ENCODE data around the gene PDZRN3.
A peak's percentile ranks its signal among the peaks of the same experiment; 100 is the strongest.

Gene PDZRN3

DNA sequence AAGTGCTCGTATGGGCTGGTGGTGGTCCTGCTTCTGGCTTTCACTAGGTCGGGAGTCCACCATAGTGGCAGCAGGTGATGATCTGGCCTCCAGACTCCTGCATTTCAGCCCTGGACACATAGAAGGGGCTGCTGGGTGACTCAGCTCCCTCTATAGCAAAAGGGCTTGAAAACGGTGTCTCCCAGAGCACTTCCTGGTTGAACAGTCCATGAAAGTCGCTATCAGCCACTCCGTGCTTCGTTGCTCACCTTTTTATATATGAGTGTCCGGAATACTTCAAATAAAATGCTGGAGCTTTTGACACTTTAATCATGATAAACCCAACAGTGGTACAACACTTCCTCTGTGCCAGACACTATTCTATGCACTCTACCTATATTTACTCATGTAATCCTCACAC lies 213.2 kb downstream of the PDZRN3 start:
- no peak for DNase-seq

DNA sequence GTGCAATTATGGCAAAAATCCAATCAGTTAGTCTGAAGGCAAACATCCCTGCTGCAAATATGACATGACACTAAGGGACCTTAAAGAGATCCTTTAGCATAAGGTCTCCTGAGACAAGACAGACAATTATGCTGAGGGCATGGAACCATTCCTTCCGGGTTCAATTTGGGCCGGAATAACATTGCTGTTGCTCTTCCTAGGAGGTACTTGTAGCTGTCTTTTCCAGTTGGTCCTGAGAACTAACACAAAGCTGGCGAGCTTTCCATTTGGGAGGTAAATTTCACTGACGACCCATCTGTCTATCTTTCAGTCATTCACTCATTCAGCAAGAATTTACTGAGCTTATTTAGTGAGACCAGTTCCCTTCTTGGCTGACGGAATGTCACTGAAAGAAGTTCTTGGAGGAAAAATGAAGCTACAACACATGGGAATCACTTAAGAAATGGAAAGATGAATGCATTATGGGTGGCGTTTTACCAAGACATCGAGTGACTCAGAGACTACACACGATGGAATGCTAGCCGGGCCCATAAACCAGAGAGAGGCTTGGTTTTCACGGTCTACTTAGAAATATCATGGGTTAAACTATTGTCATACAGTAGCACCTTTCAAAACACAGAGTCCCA lies 215.5 kb downstream of the PDZRN3 start:
- no peak for DNase-seq

DNA sequence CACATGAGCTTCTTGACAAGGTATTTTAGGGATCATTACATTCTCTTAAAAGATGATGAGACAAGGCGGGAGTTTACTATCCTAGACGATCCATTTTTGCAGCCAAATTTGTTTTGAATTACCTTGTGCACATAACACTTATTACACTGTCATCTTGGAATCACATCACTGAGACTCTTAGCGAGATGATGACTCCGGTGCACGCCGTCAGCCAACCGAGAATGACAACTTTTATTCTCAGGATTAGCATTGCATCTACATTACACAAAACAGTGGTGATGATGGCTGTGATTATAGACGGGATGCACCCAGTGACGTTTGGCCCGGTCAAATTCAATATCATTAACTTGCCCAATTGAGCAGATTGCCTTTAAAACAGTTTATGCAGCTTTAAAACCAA lies 216.1 kb downstream of the PDZRN3 start:
- DNase-seq, result no peak

DNA sequence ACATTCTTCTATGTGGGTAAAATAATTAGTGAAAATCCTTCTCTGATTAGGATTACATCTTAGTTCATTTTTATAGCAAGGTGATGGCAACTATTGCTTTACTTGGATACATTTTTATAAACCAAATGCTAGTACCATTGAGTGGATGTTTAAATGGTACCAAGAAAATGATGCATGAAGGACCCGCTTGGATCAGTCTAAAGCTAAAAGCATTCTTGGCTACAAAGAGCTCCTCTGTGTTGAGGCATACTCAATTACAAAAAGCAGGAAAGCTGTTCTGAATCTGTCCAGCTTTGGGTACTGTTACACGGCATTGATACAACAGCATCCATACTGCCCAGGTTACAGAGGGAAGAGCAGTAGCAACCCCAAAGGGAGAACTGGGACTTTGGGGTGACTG lies 217.2 kb downstream of the PDZRN3 start:
- DNase-seq, result no peak

DNA sequence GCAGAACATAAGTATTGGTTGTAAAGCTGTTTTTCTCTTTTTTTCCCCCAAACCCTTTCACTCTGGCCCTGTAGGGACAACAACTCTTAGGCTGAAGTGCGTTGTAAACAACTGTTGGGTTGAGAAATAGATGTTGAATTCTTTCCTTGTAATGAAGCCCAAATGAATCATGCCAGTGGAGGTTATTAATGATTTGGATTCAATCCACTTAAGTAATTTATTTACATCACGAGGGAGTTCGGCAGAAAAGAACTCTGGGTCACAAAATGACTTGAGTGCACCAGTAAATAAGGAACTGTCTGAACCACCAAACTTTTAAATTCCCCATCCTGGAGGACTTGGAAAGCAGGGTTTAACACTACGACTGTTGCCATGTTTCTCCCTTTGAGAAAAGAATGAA lies 218.9 kb downstream of the PDZRN3 start:
- no peak for DNase-seq

DNA sequence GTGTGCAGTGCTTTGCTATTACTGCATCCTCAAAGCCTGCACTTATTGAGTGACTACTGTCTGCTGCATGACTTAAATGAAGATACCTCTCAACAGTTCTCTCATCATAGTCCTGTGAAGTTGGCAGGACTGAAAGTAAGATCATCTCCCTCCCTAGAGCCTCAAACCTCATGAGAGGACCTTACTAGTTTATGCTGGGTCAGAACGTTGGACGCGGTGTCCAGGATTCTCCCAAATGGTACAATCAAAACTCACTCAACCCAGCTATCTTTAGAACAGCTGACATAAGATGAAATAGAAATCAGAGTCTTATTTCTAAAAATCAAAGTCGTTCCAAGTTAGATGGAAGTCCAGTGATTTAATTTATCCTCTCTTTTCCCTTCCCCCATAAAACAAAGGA lies 219.7 kb downstream of the PDZRN3 start:
- DNase-seq, result no peak

DNA sequence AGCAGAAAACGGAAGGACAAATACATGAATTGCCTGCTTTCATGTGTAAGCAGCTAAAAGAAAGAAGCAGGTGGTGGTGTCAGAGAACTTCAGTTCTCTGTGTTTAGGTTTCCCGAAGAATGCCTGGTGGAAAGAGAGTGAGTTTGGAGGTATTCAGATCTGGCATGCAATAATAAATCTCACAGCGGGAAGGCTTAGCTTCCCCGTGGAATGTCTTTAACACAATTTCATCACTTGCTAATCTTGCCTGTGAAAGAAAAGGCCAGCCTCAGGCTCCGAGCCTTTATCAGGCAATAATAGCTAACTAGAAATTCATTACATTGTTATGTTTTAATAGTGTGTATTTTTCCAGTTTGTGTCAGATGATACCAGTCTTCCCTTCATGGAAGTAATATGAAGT lies 220.3 kb downstream of the PDZRN3 start:
- no peak for DNase-seq

DNA sequence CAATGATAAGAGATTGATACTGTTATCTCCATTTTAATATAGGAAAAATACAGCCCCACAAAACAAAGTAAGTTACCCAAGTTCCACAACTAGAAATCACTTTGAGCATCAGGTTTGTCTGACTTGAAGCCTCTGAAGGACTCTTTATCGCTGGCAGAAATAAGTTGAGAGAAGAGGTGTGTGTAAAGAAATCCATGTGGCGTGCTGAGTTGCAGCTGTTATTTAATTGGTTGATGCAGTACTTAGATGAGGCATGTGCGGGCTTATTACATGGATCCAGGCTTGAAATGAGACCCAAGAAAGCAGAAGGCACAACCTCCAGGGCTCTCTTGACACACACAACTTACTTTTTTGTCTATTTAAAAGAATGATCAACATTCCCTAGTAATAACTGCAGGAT lies 221.3 kb downstream of the PDZRN3 start:
- DNase-seq, result no peak

DNA sequence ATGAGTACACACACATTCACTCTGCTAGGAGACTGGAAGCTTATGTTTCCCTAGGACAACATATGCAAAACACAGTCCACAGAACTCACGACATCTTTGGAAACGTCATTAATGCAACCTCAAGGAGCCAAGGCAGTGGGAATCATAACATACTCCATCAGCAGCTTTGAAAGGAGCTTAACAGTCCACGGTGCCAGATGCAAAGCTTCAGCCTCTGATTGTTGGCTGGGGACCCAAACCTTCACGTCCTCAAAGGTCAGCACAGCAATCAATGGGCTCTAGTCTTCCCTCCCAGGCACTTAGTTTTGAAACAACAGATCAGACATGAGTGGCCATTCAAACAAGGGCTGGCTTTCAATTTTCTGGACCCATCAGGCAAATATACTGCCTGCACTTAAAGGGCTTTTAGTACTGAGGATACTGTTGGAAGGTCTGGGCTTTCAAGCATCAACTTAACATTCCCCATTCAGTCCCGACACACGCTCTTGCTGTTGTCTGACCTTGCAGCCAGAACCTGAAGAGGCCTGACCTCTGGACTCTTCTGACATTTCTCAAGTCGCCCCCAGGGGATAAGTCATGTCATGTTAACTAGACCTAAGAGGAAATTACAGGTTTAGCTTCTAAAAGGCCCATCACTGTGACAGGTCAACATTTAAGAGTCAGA lies 223.0 kb downstream of the PDZRN3 start:
- DNase-seq, result no peak

DNA sequence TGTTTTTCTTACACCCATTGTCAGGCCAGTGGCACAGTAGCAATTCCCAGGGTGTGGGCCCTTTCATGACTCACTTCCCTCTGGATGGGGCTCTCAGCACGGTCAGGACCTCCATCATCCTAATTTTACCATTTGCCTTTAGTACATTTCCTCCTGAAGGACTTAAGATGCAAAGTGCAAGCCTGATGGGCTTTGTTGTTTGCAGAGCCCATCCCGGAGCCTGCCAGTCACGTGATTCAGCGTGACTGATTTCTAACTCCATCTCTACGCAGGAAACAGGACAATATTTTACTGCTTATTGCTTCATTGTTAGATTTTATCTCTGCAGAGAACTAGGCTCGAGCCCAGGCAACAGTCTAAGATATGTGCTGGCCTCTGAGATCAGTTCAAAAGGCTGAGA lies 223.7 kb downstream of the PDZRN3 start:
- DNase-seq, result no peak

DNA sequence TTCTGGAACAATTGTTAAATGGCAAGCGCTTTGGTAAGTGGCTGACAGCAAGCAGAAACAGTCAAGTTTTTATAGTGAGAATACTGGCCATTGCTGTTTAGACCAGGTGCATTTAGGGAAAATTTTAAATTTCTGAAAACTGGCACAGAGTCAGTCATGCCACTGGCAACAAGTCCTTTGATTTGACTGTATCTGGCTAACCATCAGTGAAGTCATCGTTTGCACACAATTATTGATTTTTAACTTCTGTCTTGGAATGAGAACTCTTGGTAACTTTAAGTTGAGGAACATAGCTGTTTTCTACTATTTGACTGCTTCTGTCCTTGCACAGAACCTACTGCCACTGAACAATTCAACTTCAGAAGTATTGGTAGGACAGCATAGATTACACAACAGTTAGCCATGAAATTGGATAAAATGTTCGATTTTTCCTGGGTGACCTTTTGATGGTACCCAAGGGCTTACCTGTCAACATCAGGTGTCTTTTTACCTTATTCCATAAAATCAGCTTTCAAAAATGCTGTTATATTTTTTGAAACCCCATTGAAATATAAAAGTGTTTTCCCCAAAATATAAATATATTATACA lies 225.0 kb downstream of the PDZRN3 start:
- no peak for DNase-seq

DNA sequence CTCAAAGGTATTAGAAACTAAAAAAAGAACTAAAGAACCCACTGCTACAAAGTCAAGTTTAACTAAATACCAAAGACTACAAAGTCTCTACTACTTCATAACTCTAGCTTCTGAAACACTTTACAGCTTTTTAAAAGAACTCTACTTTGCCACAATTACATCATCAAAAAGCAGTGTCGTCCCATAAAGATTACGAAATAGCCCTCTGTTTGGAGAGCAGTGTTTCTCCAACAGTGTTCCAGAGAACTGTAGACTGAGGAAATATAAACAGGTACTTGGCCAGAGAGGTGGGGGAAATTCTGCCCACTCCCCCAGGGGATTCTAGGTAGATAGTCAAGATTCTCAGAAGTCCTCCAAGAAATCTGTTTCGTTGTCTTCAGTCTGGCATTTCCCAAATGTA lies 225.6 kb downstream of the PDZRN3 start:
- DNase-seq, result peak in 1 of 3 donors; percentile 3

DNA sequence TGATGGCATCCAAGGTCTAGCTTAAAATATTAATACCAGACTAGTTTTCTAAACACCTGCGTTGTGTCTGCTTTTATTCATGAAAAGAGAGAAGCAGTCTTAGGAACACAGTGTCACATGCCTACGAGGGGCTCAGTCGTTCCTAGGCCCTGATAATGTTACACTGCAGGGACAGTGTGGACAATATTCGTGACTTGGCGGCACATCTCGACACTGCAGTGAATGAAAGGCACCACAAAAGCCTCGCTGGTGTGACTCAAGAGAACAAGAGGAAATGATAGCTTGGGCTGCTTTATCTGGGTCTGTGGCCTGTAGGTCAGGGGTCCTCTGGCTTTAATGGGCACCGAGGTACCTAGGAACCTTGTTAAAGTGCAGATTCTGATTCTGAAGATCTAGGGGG lies 226.7 kb downstream of the PDZRN3 start:
- no peak for DNase-seq

DNA sequence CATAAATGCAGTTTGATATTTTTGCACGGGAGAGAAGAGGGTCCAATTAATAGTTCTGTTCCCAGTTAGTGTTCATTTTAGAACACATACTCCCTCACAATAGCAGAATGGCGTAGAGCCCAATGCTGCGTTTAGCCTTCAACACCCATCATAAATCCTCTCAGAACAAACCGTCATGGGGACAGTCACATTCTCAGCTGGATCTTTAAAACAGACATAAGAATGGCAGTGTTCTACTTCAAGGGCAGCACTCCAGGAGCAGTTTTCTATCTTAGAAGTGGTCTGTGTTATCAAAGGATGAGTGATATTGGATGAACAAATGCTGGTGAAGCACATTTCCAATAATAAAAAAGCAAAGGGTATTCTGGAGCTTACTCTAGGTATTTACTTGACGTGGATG lies 230.5 kb downstream of the PDZRN3 start:
- no peak for DNase-seq

DNA sequence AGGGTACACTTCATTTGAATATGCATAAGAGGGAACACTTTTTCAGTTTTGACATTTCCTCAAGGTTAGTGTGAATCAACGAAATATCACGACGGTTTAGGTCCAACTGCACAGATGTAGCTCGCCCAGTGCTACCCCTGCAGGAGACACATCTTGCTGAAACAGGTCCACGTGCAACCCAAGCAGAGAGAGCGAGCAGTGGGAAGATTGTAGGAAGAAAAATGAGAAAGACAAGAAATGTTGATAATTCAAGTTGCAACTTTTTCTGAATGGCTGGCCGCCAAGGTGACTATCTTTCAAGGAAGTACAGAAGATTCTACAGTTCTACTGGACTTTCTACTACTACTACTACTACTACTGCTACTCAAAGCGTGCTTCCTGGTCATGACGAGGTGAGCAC lies 231.7 kb downstream of the PDZRN3 start:
- DNase-seq, result no peak

DNA sequence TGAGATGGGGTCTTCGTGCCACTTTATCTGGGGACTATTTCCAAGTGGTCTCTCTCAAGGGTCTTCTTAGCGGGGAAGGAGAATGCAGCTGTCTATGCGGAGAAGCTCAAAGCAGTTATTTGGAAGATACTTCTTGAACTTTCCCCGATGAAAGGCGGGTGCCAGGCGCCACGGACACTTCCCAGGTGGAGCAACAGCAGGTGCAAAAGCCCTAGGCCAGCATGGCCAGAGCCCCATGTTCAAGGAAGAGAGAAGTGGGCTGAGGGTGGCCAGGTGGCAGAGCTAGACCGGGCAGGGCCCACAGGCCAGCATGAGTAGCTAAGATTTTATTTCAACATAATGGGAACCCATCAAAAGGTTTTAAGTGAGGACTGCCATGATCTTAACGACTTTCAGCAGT lies 232.8 kb downstream of the PDZRN3 start:
- no peak for DNase-seq

DNA sequence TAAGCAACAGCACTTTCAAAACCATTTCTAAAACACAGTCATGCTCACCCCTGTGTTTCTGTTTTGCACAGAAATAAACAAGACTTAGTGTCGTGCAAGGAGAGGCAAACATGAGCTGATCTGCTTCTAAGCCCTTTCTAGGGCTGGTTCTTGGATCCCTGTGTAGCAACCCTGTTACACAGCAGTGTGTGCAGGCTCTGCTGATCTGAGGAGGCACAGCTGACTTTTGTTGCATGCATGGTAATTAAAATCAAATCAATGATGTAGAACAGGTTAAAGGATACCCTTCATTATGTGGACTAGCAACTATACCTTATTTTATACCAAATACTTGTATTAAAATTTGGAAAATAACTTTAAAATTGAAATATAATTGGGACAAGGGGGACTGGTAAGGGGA lies 234.8 kb downstream of the PDZRN3 start:
- no peak for DNase-seq

DNA sequence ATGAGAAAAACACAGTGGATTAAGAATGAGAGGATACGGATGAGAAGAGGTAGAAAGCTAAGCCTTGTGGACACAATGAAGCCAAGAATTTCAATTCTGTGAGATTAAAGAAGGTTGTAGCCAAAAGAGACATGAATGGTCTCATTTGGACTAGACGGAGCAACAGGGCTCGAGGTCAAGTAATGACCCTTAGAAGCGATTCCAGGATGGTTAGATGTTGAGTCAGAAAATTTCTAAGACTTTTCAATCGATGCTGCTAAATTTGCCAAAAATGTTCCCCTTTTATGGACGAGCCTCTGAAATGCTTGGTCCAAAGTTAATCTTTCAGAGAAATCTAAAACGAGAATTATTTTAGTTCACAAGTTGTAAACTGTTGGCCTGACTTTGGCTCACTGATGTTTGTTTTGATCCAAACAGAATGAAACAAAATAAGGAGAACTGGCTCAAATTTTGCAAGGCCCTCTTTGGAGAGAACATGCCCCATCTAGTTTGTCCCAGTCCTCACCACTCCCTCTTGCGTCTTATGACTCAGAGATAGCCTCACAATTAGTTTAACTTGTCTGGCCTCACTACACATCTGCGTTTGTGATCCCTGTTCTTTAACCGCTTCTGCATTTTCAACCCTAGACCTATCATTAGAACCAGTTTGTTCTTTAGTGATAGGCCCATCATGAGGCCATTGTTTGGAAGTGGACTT lies 235.5 kb downstream of the PDZRN3 start:
- DNase-seq, result no peak

DNA sequence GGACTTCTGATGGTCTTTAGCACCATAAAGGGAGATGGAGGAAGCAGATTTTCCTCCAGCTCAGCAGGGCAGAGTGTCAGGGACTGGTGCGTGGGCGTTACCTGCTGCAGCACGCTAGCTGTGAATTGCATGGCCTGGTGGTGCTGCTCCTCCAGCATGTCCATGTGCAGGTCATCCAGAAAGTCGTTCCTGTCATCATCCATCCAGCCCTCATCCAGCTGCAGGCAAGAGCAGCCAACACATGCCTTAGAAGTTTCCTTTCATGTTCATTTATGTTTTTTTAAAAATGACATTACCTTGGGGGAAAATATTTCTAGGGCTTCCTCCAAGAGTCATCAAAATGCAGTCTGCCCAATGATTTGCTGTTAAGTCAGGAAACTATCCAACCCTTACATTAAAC lies 239.2 kb downstream of the PDZRN3 start:
- DNase-seq, result no peak

DNA sequence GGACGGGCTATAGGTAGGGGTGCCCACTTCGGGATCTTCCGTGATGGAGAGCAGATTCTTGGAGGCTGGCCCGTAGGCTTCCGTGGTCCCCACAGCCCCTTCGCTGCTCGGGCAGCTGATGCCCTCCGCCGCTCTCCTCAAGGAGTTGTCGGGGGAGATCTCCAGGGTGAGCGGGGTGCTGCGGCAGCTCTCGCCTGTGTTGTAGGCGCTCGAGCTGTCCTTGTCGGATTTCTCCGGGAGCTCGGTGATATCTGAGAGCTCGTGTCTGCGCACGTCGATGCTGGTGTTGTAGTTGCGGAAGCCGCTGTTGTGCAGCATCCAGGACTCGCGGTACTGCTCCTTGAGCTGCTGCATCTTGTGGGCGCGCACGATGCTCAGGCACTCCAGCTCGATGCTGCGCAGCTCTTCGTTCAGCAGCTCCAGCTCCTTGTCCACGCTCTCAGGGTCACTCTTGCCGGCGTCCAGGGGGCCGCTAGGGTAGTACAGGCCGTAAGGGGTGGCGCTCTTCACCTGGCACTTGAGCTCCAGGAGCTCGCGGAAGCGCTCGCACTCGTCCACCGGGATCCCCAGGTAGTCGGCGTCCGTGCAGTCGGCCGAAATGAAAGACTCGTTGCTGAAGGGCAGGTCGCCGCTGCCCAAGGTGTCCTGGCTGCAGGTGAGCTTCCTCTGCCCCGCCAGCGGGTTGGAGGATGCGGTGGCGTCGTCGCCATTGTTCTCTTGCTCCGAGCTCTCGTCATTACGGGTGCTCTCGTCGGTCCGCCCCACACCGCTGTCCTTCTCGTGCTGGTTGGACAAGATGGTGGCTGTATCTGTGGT lies 240.4 kb downstream of the PDZRN3 start:
- DNase-seq, result no peak

DNA sequence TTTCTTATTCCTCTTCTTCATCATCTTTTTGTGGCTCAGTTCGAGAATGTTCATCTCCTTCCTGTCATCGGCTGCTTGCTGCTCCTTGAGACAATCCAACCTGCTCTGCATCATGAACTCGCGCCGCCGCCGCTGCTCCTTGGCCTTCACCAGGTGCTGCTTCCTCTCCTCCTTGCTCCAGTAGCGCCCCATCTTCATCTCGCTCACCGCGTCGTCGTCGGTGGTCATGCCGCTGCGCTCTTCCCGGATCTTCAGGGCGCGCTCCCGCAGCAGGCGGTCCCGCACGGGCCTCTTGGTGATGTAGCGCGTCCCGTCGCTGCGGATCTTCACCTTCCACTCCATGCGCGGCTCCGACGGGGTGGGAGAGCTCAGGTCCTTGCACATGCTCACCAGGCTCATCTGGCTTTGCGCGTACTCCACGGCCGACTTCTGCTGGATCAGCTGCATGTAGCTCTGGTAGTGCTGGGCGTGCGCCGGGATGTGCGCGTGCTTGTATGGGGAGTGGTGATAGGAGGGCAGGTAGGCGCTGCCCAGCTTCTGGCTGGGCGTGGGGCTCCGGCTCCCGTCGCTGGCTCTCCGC lies 241.2 kb downstream of the PDZRN3 start:
- no peak for DNase-seq

DNA sequence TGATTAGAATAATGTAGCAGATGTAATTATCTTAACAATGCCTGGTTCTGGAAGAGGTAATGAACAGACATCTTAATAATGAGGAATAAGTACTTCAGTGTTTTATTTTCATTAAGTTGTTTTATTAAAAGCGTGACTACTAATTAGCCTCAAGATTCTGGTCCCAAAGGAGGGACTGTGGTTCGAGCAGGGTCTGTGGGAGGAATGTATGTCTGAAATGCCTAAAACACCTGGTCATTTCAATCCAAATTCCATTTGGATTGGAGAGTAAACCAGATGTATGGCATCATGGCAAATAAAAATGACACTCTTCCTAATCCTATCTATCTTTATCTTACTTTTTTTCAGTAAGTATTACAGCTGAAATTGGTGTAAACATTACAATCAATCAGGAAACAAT lies 243.2 kb downstream of the PDZRN3 start:
- no peak for DNase-seq
